Vagina (tissue), 2 donors: ENCODE measurements around the gene HRCT1. TPM values are rescaled to one million over a fixed set of nuclear protein-coding genes. Genes with fewer than 3 reads are reported as not detected.

Source experiments
- DNase-seq, 2 donors: peaks; one replicate each; pipeline ENCODE4 v3.0.0-alpha.2; 2017; ENCODE audit errors: extremely low spot score in 2 of 2
- H3K27ac ChIP-seq: fragments of 200-600 bp; sonication (generic); one replicate; pipeline ENCODE4 v1.5.1; 2019
- H3K27me3 ChIP-seq: fragments of 200-600 bp; sonication (generic); one replicate; pipeline ENCODE4 v1.5.1; 2019
- H3K36me3 ChIP-seq, 2 donors: fragments of 200-600 bp; sonication (generic); one replicate each; pipeline ENCODE4 v1.5.1; 2017 to 2019
- H3K4me1 ChIP-seq: fragments of 200-600 bp; sonication (generic); one replicate; pipeline ENCODE4 v1.5.1; 2019
- H3K4me3 ChIP-seq, 2 donors: fragments of 200-600 bp; sonication (generic); 1 replicate in 1 of 2; 2 replicates in 1 of 2; pipeline ENCODE4 v1.5.1; 2016 to 2019
- H3K9me3 ChIP-seq: fragments of 200-600 bp; sonication (generic); one replicate; pipeline ENCODE4 v1.5.1; 2019
- POLR2A ChIP-seq, 2 donors: fragments of 450-650 bp; IDR thresholded peaks; one replicate each; pipeline ENCODE4 v1.6.1; 2017; ENCODE audit warnings: antibody characterized with exemption in 2 of 2, mild to moderate bottlenecking in 2 of 2, moderate library complexity in 2 of 2
- POLR2AphosphoS5 ChIP-seq, 2 donors: sonication (generic); formaldehyde crosslinking; IDR thresholded peaks; one replicate each; pipeline ENCODE4 v1.9.0; 2017; ENCODE audit warnings: antibody characterized with exemption in 2 of 2, mild to moderate bottlenecking in 2 of 2, low read depth in 1 of 2; ENCODE audit not compliant: insufficient read depth in 1 of 2
- intact Hi-C: fragments of 100-400 bp; cut with DNase I; formaldehyde crosslinking; loops from one replicate; pipeline ENCODE4 v1.15.1; 2023
- total RNA-seq: library from RNA; depleted of rRNA; stranded (reverse); fragments of >200 nt; gene quantifications from one replicate; pipeline ENCODE4 v1.2.3, GENCODE V29; 2016
- TF ChIP-seq, protein P1 (sequence below), 3 experiments: fragments of 450-650 bp in 2 of 3; fragments of 200-600 bp in 1 of 3; sonication (generic) in 1 of 3; IDR thresholded peaks; one replicate each; pipeline ENCODE4 v1.5.1; 2017 to 2019; ENCODE audit warnings: antibody characterized with exemption in 3 of 3, mild to moderate bottlenecking in 2 of 3, moderate library complexity in 2 of 3

Gene HRCT1
- total RNA-seq, 1 donor from 2014 or later, result 5.4 TPM

DNA sequence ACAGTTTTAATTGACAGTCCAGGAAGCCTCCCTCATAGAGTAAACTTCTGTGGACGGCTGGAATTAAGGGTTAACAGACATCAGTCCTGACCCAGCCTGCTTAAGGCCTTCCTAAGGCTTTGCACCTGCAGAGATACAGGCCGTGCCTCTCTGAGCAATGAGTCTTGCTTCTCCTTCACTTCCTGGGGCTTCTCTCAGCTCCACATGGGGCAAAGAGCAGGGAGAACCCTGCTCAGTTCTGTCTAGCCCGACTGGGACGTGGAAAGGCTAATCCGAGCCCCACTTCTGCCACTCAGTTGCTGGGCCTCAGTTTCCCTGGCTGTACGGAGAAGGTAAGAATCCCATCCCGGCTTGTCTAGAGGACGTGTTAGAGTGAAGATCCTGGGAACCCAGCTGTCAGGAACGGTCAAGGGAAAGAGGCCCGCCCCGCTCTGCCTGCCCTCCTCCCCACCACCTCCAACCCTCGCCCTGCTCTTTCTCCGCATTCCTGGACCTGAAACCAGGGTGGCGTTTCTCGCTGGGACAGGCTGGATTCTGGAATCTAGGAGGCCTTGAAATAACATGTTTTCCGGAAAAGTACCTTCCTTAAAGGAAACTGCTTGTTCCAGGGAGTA lies 9.8 kb downstream of the HRCT1 start:
- Histone ChIP-seq H3K27me3 (no peaks in the 10 kb centered on the region), H3K4me1 (peaks cover 12% of the 10 kb centered on the region), H3K4me3 (no peak overlapping the region), H3K36me3 (no peaks in the 10 kb centered on the region), H3K27ac (no peak overlapping the region), H3K9me3 (no peaks in the 10 kb centered on the region)
- intact Hi-C loops, result no loop called here
- DNase-seq, result no peak
- TF ChIP-seq, protein P1, sequence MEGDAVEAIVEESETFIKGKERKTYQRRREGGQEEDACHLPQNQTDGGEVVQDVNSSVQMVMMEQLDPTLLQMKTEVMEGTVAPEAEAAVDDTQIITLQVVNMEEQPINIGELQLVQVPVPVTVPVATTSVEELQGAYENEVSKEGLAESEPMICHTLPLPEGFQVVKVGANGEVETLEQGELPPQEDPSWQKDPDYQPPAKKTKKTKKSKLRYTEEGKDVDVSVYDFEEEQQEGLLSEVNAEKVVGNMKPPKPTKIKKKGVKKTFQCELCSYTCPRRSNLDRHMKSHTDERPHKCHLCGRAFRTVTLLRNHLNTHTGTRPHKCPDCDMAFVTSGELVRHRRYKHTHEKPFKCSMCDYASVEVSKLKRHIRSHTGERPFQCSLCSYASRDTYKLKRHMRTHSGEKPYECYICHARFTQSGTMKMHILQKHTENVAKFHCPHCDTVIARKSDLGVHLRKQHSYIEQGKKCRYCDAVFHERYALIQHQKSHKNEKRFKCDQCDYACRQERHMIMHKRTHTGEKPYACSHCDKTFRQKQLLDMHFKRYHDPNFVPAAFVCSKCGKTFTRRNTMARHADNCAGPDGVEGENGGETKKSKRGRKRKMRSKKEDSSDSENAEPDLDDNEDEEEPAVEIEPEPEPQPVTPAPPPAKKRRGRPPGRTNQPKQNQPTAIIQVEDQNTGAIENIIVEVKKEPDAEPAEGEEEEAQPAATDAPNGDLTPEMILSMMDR (IDR thresholded peaks at IDR 0.05), result no peak
- TF ChIP-seq POLR2A (IDR thresholded peaks at IDR 0.05), result no peak
- no peak for TF ChIP-seq POLR2AphosphoS5 (IDR thresholded peaks at IDR 0.05; ENCODE audit: insufficient read depth in 1 of 2, low read depth in 1 of 2)

DNA sequence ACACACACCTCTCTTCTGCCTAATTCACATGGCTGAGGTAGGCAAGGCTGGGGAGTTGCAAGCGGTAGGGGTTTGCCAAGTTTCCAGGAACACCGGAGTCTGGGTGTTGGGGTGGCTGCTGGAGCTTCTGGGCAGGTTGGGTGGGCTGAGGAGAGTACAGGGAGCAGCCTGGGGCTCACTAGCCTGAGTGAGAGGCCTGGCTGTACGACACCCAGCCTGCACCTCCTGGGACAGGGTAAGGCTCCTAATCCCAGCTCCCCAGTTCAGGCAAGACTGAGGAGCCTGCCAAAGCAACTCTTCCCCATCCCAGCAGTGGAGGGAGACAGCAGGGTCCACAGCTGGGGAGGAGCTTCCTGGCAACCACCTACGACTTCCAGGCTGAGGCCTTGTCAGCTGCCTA lies 11.3 kb downstream of the HRCT1 start:
- TF ChIP-seq, protein P1 (IDR thresholded peaks at IDR 0.05), result no peak
- no peak for TF ChIP-seq POLR2A (IDR thresholded peaks at IDR 0.05)
- TF ChIP-seq POLR2AphosphoS5 (IDR thresholded peaks at IDR 0.05; ENCODE audit: insufficient read depth in 1 of 2, low read depth in 1 of 2), result no peak
- intact Hi-C loops, result no loop called here
- H3K27ac ChIP-seq, result no peak overlapping the region

GRCh38 chr9:35918780-35919179 lies 12.8 kb downstream of the HRCT1 start:
- DNase-seq, result no peak
- no peak overlapping the region for H3K27ac ChIP-seq
- peaks cover 5% of the 10 kb centered on the region for H3K4me1 ChIP-seq
- H3K27me3 ChIP-seq, result no peaks in the 10 kb centered on the region
- no peaks in the 10 kb centered on the region for H3K9me3 ChIP-seq
- no peaks in the 10 kb centered on the region for H3K36me3 ChIP-seq
- intact Hi-C loops, result no loop called here
- no peak overlapping the region for H3K4me3 ChIP-seq
- TF ChIP-seq, protein P1 (IDR thresholded peaks at IDR 0.05), result no peak
- no peak for TF ChIP-seq POLR2A (IDR thresholded peaks at IDR 0.05)
- TF ChIP-seq POLR2AphosphoS5 (IDR thresholded peaks at IDR 0.05; ENCODE audit: insufficient read depth in 1 of 2, low read depth in 1 of 2), result no peak

More for the DNA sequence above, 11.3 kb downstream of the HRCT1 start:
- Histone ChIP-seq H3K27me3 (no peaks in the 10 kb centered on the region), H3K9me3 (no peaks in the 10 kb centered on the region), H3K36me3 (no peaks in the 10 kb centered on the region), H3K4me1 (no peaks in the 10 kb centered on the region), H3K4me3 (no peak overlapping the region)
- no peak for DNase-seq

DNA sequence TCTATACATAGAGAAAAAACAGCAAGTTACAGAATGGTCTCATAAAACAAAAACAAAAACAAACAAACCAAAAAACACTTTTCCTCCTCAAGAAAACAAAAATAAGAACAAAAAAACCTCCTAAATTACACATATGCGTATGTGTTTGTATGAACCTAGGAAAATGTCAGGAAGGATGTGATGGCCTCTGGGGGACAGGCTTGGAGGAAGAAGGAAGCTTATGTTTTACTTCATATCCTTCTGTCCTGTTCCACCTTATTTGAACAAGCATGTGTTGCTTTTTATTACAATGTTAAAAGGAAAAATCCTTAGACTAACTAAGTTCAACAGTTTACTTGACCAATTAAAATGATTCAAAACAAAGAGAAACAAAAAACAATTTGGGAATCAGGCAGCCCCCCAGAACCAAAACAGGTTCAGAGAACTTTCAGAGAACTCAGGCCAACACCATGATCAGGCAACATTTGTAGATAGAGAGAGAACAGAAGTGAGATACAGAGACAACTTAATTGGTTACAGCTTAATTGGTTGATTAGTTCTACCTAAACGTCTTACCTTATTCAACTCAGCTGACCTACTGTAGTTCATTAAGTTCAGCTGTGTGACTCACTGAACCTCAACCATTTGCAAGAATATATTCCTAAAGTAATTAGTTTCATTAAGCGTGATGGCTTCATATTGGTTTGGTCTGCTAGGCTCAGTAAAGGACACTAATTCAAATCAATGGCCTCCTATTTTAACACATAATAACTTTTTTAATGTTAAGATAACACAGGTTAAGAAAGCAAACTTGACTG lies 13.4 kb downstream of the HRCT1 start:
- no peaks in the 10 kb centered on the region for H3K9me3 ChIP-seq
- H3K36me3 ChIP-seq, result no peaks in the 10 kb centered on the region
- no peaks in the 10 kb centered on the region for H3K27me3 ChIP-seq
- TF ChIP-seq, protein P1 (IDR thresholded peaks at IDR 0.05), result no peak
- no peak for TF ChIP-seq POLR2AphosphoS5 (IDR thresholded peaks at IDR 0.05; ENCODE audit: insufficient read depth in 1 of 2, low read depth in 1 of 2)
- TF ChIP-seq POLR2A (IDR thresholded peaks at IDR 0.05), result no peak
- no peak overlapping the region for H3K4me3 ChIP-seq
- DNase-seq, result no peak
- H3K4me1 ChIP-seq, result peaks cover 11% of the 10 kb centered on the region
- H3K27ac ChIP-seq, result peak overlapping the region; percentile 16
- intact Hi-C loops, result no loop called here
